CMK (cell line): Measurements from ENCODE around the gene KRTAP10-8.
"Not testable (repeated sequence)": the region's sequence is repeated elsewhere in the genome, so short reads cannot be mapped to it uniquely, and the experiment has no call there.

Source experiments
- DNase-seq: peaks from one replicate; pipeline ENCODE4 v3.0.0-alpha.2; 2010; ENCODE audit warnings: low read depth

The KRTAP10-8 gene

DNA sequence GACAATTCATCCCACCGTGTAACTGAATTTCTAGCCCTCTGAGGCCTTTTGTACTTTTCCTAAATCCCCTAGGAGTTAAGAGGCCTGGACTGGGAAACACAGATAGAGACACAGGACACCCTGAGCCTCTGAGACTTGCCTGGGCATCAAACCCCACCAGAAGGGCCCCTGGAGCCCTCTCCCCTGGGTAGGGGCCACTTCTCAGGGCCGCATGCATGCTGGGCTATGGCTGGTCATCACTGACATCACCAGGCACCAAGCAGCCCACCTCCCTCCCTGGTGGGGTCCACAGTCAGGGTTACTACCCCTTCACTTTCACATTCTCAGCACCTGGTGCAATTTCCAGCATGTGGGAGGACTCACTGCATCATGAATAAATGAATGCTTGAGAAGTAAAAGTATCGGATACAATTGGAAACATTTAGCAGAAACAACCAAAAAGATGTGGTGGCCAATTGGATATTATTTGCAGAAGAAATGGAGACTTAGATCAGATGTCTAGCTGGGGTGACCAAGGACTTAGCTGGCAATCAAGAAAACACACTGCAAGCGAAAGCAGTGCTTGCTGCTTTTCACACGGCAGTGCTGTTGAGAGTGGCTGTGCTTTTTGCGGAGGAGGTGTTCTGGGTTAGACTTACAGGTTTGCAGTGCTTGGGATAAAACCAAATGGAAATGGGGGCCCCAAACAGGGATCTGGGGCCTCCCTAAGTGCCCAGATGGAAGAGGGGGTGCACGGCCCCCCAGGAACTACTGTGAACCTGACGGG is 12.4 kb upstream of the KRTAP10-8 start:
- DNase-seq: no peak

DNA sequence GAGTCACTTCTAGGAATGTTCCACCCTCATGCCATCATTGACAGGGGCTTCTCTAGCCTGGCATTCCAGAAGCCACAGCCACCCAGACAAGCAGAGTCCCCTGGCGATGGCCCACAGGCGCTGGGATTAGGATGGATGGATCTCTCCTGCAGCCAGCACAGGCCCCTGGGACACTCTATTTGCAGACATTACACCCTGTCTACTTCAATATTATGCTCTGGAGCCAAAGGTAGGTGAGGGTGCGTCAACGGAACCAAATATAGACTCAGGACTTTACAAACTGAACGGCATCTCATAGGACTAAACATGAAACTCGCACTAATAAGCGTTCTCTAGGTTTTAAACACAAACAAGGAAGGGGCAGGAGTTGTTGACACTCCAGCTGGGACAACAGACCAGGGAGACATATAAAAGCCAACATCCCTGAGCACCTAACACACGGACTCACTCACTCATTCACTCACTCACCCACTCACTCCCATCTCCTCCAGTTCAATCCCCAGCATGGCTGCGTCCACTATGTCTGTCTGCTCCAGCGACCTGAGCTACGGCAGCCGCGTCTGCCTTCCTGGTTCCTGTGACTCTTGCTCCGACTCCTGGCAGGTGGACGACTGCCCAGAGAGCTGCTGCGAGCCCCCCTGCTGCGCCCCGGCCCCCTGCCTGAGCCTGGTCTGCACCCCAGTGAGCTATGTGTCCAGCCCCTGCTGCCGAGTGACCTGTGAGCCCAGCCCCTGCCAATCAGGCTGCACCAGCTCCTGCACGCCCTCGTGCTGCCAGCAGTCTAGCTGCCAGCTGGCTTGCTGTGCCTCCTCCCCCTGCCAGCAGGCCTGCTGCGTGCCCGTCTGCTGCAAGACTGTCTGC is 11.5 kb upstream of the KRTAP10-8 start, which contains the start of gene KRTAP10-7:
Gene KRTAP10-7, plus strand, starts transcription at position 480 of the 861 bp plus-strand sequence. Its CDS starts 25 bp downstream, at position 505.
- not testable (repeated sequence) for DNase-seq

DNA sequence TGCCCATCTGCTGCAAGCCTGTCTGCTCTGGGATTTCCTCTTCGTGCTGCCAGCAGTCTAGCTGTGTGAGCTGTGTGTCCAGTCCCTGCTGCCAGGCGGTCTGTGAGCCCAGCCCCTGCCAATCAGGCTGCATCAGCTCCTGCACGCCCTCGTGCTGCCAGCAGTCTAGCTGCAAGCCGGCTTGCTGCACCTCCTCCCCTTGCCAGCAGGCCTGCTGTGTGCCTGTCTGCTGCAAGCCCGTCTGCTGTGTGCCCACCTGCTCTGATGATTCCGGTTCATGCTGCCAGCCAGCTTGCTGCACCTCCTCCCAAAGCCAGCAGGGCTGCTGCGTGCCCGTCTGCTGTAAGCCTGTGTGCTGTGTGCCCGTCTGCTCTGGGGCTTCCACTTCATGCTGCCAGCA is 10.8 kb upstream of the KRTAP10-8 start:
- DNase-seq: not testable (repeated sequence)

DNA sequence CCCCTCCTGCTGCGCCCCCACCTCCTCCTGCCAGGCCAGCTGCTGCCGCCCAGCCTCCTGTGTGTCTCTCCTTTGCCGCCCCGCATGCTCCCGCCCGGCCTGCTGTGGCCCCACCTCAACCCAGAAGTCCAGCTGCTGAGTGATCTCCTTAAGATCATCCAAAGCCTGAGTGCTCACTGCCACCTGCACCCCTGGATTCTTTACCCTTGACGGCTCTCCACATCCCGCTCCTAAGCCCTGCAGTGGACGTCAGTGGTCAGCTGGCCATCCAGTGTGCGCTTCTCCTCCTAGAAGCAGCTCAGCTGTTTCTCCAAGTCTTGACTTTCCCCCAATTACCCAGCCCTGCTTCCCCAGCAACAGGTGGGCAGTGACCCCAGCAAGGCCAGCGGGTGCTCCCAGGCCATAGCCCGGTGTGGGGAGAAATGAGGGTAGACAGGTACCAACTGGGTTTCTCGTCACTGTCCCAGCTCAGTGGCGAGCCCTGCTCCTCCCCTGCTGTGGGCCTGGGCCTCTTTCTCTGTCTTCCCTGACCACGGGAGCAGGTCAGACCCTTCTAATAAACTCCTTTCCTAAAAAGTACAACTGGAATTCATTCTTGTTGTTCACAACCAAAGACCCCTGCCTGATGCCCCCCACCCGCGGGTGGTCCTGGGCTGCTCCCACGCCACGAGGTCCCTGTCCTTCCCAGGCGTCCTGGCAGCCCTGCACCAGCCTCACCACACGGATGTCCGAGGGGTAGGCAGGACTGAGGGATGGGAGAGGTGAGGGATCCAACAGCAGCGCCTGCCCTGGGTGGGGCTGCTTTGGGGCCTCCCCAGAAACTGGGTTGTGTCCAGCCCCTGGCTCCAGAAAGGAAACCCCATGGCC is 10.1 kb upstream of the KRTAP10-8 start:
- no peak for DNase-seq

DNA sequence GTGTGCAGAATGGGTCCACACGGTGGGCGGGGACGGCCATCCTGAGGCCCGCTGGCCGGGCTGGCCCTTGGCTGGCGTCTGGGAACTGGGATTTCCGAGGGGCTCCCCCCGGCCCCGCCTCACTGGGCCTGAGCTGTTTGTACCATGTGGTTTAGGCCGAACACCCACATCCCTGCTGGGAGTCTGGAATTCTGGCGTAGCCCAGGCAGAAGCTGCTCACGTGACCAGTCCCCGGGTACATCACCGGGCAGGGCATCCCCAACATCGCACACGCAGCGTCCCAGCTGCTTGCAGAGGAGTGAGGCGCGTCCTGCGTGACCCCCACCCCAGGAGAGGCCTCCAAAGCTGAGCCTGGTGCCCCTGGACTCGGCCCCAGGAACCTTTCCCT is 9.4 kb upstream of the KRTAP10-8 start:
- DNase-seq: no peak

DNA sequence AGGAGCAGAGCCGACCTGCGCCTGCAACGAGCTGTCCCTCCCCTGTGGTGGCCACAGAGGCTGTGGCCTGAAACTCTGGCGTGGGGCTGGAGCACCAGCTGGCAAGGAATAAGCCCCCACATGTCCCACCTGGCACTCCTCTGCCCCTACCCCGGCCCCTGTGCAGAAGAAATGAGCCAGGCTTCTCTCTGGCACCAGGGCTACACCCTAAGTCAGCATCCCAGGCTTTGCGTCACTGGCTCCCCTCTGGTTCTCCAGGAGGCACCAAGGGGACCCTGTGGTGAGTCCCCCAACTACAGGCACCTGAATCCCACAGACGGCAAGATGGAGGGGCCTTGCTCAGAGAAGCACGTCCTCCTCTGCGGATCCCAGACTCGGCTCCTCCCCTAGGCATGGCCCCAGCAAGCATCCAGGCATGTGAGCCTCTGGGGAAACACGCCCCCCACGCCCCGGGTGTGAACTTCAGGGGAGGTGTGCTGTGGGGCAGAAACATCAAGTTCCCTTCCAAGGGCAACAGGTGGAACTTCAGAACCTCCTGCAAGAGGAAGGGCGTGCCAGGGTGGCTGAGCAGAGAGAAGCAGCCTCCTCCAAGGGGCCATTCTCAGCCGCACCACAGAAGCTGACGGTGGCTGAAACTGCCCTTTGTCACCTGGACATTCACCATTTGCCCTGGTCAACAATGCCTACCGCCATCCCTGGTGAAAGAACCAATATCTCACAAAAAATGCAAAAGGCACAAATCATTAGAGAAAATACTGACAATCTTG is 8.6 kb upstream of the KRTAP10-8 start:
- no peak for DNase-seq

DNA sequence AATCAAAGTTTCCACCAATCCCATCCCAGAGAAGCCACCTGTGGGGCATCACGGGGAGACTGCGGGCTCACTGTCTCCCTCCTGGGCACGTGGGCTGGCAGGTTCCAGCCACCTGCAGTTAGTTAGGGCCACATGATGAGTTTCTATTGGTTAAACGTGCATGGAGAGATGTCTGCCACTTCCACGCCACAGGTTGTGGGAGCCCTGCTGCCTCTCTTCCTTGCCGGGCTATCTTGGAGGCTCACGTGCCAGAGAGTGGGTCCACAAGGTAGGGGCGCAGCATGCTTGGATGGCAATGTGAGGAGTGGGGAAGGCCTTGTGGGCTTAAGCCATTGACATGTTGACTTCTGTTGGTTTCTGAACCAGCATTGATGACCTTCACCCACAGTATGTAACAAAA is 8.0 kb upstream of the KRTAP10-8 start:
- no peak for DNase-seq

DNA sequence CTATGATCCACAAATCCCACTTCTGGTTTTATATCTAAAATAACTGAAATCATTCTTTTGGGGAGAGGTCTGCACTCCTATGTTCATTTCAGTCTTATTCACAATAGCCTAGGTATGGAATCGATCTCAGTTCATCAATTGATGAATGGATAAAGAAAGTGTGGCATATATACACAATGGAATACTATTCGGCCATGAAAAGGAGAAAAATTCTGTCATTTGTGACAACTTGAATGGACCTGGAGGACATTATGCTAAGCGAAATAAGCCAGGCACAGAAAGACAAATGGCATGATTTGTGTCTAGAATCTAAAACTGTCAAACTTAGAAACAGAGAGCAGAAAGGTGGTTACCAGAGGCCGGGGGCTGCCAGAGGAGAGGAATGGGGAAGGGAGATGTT is 5.4 kb upstream of the KRTAP10-8 start:
- no peak for DNase-seq

DNA sequence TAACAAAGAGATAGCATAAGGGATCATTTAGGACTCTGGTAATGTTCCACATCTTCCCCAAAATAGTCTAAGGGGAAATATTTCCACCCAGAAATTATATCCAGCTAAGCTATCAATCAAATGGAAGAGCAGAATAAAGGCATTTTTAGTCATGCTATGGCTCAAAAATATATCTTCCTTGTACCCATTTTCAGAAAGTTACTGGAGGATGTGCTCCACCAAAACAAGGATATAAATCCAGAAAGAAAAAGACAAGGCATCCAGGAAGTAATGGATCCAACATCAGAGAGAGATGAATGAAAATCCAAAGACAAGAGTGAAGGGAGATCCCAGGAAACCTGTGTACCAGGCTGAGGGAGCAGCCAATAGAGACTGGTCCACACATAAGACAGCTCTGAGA is 2.7 kb upstream of the KRTAP10-8 start:
- DNase-seq: no peak

DNA sequence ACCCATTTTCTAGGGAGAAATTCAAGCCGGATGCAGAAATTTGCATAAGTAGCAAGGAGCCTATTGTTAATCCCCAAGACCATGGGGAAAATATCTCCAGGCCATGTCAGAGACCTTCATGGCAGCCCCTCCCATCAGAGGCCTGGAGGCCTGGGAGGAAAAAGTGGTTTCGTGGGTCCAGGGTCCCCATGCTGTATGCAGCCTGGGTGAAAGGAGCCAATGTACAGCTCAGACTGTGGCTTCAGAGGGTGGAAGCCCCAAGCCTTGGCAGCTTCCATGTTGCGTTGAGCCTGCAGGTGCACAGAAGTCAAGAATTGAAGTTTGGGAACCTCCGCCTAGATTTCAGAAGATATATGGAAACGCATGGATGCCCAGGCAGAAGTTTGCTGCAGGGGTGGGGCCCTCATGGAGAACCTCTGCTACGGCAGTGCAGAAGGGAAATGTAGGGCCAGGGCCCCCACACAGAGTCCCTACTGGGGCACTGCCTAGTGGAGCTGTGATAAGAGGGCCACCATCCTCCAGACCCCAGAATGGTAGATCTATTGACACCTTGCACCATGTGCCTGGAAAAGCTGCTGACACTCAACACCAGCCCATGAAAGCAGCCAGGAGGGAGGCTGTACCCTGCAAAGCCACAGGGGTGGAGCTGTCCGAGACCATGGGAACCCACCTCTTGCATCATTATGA is 1.6 kb upstream of the KRTAP10-8 start:
- not testable (repeated sequence) for DNase-seq

DNA sequence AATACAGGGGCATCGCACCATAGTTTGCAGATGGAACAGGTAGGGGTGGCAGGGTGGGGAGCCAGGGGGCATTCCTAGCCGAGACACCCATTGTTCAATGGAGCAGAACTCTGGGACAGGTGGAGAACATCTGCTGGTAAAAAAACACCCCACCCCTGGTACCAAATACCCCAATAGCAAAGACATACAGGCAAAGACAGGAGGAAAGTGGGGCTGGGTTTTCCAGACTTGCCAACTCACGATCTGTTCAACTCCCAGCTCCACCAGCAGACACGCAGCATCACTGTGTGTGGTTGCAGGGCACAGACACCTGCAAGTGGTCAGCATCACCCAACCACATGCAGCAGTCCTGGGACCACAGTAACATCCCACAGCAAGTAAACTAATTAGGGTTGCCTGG is 328 bp upstream of the KRTAP10-8 start:
- DNase-seq: no peak

DNA sequence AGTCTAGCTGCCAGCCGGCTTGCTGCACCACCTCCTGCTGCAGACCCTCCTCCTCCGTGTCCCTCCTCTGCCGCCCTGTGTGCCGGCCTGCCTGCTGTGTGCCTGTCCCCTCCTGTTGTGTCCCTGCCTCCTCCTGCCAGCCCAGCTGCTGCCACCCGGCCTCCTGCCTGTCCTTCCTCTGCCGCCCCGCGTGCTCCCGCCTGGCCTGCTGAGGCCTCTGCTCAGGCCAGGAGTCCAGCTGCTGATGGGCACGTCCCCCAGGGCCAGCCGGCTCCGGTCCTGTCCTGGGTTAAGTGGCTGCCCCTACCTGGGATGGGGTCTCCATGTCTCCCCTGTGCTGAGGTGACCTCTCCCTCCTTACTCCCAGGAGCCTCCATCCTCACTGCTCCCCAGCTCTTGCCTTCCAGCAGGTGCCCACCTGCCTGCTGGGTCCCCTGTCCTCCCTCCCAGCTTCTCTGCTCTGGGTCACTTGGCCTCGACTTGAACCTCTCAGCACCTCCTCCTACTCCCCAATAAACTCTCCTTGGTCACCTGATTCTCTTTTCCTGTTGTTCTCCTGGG is 870 bp downstream of the KRTAP10-8 start:
- no peak for DNase-seq

DNA sequence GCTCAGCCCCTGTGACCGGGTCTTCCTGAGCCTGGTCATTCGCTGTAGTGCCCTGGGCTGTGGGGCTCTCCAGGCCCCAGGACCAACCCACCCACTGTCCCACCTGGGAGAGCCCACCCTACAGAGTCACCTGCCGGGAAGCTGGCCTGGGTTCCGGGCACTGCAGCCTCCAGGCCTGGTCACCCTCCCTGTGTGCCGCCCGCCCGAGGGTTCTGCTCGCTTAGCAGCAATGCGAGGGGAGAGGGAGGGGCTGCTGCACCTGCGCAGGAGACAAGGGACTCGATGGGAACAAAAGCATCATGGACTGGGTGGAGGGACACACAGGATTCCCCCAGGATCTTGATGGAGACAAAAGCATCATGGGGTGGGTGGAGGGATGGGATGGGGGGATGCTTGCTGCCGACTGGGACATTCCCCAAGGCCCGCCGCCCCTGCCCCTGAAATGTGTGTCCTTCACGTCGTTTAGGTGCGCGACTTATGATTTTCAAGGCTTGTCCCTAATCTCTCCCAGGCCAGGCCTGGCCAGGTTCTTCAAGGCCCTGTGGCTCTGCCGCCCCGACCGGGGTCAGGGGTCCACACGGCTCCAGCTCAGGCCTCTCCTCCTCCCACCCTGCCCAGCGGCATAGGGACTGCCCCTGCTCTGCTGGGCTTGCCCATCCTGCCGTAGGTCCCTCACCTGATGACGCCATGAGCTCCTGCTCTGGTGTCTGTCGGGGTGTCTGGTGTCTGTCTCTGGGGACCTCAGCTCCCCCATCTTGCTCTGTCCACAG is 1.7 kb downstream of the KRTAP10-8 start:
- no peak for DNase-seq

DNA sequence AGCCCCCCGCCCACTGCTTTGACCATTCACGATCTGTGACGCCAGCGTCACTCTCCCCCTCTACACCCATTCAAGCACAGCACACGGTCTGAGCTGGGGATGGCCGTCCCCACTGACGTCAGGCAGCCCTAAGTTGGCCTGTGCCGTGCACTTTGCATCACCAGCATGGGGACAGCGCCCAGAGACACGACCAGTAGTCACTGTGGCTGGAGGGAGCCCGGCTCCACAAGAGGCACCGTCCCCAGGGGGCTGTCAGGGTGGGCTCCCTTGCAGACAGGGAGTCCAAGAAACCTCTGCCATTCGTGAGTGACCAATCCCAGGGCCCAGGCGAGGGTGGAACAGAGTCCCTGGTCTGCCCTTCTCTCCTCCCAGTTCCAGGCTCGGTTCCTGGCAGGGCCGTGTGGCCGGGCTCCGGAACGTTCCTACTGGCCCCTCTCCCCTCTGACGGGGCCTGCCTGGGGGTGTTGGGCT is 2.3 kb downstream of the KRTAP10-8 start:
- no peak for DNase-seq

DNA sequence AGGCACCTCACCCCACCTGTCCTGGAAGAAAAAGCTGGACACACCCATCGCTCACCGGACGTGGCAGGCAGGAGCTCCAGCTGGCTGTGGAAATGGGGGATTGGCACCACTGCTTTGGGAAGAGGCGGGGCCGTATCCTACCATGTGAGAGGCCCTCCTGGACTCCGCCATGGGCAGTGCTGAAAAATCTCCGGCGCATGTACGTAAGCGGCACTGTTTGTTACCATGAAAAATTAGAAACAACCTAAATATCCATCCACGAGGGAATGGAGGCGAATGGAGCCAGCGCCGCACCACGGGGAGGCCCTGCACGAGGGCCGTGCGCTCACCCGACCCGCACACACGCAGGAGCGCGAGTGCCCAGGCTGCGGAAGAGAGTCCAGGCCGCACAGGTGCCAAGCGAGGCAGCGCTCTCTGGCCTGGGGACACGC is 3.1 kb downstream of the KRTAP10-8 start:
- no peak for DNase-seq

DNA sequence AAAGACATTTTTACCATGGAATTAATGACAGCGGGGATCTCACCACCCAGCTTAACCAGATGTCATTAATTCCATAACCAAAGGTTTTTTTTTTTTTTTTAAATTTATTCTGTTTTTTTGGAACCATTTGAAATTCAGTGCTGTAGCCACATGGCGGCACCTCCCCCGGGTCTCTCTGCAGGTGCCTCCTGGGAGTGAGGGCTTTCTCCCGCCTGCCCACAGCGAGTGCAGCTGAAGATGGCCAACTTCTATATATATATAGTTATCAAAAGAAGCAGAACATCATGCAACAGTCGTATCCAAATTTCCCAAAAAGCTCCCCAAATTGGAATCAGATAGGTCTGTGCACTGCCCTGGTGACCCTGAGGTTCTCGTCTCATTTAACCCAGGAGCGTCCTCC is 3.6 kb downstream of the KRTAP10-8 start:
- no peak for DNase-seq

DNA sequence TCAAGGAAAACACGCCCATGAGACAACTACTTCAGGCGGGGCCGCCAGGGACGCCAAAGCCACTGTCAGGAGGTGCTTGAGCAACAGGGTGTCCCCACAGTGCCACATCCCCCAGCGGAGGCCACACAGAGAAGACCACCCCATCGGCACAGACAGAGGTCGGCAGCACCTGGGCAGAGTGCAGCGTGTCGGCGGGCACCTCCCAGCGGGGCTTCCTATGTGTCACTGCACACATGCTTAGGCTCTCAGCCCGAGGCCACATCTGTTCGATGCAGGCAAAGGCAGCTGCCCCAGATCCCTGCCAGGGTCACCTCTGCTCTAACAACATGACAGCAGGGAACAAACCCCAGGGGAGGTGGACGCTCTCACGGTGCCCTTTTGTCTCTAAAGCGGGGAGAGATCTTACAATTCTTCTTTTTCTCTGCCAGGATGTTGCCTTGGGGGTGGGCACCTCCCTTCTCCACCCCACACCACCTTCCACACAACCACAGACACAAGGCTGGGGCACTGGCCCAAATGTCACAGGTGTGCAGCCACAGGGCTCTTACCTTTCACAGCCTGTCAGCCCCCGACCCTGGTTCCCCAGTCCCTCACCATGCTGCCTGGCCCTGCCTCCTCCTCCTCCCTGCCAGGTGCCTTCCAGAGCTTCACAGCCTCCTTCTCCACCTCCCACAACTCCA is 4.2 kb downstream of the KRTAP10-8 start:
- DNase-seq: no peak

DNA sequence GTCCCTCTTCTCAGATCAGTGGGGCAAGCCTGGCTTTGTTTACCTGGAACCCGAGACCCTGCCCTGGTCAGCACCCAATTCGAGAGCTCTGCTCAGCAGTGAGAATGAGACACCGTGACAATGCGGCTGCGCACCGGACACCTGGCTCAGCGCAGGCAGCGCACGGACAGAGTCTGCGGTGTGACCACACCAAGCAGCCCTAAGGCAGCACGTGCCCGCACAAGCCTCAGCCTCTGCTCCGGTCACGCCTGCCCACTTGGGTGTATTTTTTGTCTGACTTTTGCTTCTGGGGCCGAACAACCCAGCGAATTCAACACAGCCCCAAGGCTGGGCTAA is 4.7 kb downstream of the KRTAP10-8 start:
- no peak for DNase-seq

DNA sequence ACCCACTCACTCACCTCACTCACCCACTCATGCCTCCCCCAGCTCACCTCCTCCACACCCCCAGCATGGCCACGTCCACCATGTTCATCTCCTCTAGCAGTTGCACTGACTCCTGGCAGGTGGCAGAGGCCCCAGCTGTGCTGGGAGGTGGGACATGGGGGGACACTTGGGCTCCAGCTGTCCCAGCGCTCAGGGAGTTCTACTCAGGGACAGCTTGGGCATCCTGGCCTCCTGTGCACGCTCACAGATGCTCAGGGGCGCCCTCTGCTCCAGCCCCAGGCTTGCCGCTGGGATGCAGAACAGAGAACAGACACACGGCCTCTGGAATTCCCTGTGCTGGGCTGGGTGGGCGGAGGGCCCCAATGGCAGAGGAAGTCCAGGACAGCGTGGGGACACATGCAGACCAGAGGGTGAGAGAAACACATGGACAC is 5.2 kb downstream of the KRTAP10-8 start:
- DNase-seq: no peak
